GM19043 (cell line): ENCODE measurements around the gene MMP2.
A peak's percentile ranks its signal among the peaks of the same experiment; 100 is the strongest.

Experiments used
- ATAC-seq: cut with Tn5 transposase; IDR thresholded peaks from one replicate; pipeline ENCODE4 v1.9.1; 2021; ENCODE audit warnings: low read depth; ENCODE audit not compliant: unreplicated experiment

MMP2 gene

DNA sequence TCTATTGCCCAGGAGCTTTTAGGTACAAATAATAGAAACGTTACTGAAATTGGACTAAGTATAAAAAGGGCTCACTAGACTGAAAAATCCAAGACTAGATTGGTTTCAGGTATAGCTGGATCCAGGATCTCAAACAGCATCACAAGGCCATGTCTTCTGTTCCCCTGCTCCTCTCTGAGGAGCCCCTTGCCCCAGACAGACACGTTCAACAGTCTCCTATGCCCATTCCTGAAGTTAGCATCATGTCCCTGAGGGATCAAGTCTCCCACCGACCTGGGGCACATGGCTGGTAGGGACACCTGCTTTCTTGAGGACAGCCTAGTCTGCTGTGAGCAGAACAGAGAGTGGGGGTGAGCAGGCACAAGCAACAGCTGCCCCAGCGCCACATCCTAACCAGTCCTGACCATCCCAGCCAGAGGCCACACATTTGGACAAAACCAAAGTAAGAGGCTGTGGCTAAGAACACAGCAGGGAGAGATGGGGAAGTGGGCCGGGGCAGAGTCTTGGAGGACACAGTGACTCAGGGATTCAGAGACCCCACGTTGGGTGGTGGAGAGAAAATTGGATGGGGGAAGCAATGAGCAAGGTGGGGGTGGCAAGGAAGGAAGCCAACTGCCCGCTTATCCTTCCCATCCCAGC, 10.5 kb upstream of the MMP2 start:
- ATAC-seq: no peak

DNA sequence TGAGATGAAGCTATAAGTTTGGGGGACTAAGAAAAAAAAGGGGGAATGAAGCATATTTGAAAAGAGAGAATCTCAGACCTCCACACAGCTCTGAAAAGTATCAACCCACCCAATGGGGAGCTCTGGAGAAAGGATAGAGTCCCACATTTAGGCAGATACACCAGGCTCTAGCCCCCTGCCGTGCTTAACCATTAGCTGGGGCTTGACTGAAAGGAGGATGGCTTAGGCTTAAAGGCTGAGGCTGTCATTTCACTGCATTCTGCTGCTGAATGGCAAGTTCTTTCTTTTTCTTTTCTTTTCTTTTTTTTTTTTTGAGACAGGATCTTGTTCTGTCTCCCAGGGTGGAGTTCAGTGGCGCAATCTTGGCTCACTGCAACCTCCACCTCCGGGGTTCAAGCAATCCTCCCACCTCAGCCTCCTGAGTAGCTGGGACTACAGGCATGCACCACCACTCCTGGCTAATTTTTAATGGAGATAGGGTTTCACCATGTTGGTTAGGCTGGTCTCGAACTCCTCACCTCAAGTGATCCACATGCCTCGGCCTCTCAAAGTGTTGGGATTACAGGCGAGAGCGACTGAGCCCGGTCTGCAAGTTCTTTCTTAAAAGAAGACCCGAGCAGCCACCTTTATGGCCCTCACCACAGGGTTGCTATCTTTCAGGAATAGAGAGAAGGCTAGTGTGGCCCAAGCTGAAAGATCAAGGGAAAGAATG, 9.0 kb upstream of the MMP2 start:
- ATAC-seq: no peak

DNA sequence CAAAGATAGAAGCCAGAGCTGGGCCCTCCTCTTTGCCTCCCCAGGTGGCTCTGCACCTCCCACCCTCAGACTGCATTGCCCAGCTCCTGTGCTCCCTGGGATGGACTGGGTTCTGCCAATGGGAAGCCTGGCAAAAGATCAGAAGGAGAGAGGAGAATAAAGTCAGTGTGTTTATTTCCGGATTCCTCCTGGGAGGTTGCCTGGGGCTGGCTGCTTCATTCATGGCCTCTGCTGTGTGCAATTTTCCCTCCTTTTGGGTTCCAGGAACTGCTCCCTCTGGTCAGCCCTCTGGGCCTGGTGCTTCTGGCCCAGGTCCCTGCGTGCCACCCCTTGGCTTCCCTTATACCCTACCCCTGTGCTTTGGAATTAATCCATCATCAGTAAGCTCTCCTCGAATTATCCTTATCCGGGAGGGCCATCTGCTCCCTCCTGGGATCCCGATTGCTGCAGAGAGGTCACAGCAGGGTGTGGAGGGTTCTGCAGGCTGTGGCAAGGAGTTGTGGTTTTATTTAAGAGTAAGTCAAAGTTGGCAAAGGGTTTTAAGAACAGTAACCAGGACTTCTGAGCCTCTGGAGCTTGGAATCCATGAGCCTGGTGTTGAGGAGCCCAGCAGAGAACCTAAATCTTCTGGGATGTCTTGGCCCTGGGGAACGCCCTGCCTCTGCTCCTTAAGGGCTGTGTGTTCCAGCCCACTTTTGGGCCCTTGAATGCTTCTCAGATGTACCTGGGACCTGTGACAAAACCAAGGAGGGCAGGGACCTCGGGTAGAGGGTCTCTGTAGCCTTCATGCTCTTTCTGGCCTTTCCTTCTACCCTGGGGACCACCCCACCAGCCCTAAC, 8.2 kb upstream of the MMP2 start:
- ATAC-seq: no peak

GRCh38 chr16:55471448-55472097, 7.4 kb upstream of the MMP2 start:
- ATAC-seq: peak; percentile 63

GRCh38 chr16:55473587-55473986, 5.4 kb upstream of the MMP2 start:
- ATAC-seq: no peak

DNA sequence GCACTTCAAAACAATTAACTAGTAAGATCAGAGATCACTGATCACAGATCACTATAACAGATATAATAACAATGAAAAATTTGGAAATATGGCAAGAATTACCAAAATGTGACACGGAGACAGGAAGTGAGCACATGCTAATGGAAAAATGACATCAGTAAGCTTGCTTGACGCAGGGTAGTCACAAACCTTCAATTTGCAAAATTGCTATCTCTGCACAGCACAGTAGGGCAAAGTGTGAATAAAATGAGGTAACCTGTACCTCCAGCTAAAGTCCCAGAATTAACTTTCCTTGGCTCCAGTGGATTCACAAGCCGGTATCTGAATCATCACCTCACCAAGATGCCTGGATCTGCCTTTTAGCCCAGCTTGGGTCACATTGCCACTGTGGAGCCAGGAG, 4.2 kb upstream of the MMP2 start:
- no peak for ATAC-seq

GRCh38 chr16:55475919-55476318, 3.1 kb upstream of the MMP2 start:
- ATAC-seq: no peak

DNA sequence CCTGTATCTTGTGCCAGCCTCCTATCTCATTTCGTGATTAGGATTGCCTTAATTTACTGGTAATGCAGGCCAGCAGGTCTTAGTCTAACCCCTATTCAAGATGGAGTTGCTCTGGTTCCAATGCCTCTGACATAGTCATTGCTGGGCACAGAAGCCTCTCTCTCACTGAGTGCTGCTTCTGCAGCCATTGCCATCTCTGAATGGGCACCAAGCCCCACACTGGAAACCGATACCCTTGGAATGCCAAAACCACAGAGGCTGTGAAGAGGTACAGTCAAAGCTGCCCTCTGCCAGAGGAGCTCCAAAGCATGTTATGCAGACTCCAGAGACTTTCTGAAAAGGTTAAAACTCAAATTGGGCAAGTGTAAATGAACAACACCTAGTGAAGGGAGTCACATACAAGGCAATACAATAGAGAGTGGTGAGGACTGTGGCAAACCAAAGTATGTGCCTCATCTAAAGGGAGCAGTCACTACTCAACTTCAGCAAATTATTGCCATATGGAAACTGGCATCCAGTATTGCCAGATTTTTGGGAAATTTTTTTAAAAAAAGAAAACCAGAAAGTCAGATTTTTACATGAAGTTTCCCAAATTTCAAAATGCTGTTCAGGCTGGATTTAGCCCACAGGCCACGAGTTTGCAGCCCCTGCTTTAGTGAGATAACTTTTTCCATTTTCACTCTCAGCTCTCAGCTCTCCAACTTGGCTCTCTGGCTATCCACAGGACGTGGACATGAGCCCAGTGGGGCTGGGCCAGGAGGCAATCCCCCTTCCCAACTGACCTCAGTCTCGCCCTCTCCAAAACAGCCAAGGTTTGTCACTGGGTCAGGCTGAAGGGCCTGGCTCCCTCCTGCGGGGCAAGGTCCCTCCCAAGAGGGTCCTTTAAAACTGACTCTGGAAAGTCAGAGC, 2.1 kb upstream of the MMP2 start:
- ATAC-seq: no peak

DNA sequence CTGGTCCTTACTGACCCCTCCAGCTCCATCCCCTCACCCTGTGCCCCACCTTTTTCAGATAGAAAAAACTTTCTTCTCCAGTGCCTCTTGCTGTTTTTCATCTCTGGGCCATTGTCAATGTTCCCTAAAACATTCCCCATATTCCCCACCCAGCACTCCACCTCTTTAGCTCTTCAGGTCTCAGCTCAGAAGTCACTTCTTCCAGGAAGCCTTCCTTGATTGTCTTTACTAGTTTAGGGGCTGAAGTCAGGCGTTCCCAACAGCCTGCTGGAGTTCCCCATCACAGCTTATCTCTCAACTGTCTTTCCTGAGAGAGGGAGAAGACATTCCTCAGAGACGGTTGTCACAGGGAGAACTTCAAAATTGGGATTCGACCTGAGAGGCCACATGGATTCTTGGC, 1.3 kb upstream of the MMP2 start:
- ATAC-seq: no peak

DNA sequence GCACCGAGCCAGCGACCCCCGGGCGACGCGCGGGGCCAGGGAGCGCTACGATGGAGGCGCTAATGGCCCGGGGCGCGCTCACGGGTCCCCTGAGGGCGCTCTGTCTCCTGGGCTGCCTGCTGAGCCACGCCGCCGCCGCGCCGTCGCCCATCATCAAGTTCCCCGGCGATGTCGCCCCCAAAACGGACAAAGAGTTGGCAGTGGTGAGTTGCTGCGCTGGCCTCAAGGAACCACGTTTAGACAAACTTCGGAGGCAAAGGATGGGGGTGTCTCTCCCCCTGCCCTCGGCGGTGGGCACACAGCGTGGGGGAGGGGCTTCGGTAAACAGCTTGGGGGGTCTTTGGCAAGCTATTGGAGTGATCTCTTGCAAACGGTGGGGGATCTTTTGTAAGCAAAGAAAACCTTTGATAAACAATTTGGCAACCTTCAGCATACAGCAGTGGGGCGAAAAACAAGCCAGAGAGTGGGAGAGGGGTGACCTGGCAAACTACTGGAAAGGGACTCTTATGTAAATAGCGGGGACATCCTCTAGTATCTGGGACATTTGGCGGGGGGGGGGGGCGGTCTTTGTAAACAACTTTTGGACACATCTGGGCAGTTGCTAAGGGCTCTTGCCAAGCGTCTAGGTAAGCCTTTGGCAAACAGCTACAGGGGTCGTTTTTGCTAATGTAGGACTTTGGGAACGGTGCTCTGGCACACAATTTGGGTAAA, 587 bp downstream of the MMP2 start:
- no peak for ATAC-seq

DNA sequence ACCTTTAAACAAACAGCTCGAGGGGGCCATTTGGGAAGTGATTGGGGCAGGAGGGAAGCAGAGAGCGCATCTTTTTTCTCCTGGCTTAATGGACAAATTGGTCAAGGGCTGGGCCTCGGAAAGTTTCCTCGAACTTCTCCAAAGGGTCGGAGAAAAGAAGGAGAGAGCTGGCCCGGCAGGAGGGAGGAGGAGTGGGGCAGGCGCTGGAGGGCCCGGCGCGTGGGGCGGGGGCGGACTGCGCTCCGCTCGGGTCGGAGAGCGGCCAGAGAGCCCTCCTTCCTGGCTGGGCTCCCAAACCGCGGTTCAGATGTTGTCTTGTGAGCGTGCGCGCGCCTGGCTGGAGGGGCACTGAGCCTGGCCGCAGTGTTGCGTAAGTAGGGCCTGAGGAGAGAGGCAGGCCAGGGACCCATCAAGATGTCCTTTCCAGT, 1.2 kb downstream of the MMP2 start:
- no peak for ATAC-seq

- no peak for ATAC-seq
Measured at GRCh38 chr16:55481023-55481422, 2.0 kb downstream of the MMP2 start.

DNA sequence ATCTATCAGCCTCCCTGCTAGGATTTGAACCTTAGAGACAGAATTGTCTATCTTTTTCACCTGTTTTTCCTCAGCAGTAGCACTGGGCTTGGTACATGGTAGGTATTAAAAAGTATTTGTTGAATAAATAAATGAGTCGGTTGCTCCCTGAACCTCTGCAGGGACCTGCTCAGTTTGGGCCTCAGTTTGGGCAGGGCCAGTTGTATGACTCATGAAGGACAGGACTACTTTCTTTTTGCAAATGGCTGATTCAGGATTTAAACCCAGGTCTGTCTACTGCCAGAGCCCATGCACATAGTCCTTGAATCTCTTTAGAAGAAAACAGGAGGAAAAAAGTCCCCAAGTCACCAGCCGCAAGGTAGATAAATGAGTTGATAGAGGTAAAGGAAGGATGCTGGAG, 3.1 kb downstream of the MMP2 start:
- no peak for ATAC-seq

DNA sequence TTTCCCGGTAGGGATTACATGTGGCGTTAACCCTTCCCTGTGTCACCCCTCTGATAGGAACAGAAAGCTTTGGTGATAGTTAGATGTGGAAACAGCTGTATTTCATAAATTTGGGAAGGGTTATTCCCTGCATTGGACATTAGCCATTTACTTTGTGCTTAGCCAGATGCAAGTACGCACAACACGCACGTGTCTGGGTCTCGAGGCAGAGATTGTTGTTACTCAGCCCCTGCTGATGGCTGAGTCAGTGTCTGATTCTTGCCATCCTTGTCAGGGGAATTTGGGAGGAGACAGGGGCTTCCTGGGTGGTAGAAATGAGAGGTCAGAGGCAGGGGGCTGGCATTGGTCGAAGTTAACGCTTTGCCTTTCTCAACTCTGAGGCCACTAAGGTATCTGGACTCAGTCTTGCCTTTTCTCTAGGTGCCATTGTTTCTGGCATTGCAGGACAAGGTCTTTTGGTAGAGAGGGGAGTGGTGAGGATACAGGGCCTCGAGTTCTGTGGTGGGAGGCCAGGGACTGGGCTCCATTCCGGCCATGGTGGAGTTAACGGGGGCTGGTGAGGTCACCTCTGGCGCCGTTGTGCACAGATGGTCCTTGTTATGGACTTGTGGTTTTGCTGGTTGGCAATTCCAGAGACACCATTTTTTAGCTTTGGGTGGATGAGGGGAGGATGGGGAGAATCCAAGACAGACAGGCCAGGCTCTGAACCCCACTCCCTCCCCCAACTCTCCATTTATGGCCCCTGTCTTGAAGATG, 8.2 kb downstream of the MMP2 start:
- no peak for ATAC-seq

GRCh38 chr16:55488306-55488705, 9.3 kb downstream of the MMP2 start:
- ATAC-seq: no peak

DNA sequence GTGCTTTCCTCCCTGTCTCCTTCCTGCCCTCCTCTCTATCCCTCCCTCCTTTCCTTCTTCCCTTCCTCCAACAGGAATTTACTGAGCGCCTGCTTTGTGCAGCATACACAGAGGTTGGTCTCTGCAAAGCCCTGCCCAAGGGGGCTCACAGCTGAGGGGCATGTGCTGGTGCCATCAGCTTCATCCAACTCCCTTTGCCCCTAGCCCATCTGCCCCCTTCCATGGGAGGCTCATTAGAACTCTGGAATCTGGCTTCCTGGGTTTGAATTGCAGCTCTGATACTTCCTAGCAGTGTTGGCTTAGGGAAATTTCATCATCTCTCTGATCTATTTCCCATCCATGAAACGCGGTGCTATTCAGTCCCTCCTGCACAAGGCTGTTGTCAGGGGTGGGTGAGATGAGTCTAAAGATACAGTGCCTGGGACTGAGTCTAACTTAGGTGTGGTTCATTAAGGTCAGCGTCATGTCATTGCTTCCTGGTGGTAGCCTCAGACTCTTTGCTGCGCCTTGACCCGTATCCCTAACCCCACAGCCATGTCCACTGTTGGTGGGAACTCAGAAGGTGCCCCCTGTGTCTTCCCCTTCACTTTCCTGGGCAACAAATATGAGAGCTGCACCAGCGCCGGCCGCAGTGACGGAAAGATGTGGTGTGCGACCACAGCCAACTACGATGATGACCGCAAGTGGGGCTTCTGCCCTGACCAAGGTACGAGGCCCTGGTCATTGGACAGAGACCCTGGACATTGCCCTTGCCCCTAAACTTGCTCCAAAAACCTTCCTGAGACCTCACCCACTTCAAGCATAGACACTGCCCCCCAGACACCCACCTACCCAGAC, 10.3 kb downstream of the MMP2 start:
- ATAC-seq: no peak

GRCh38 chr16:55489956-55490265, 10.9 kb downstream of the MMP2 start:
- ATAC-seq: no peak

DNA sequence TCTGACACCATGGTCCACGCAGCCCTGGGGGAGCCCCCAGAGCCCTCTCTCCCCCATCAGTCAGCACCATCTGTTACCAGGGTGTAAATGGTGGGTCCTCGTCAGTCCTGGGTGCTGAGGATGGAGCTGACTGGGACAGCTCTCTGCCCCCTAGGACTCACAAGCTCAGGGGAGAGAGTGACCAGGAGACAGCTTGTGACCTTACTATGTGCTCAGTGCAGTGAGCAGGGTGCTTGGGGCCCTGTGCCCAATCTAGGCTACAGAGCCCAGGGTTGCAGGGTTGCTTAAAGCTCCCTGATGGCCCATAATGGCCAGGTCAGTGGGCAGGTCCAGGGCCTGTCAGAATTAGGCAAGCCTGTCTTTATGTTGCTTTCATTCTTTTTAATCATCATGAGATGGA, 11.3 kb downstream of the MMP2 start:
- no peak for ATAC-seq
